WTC11 (cell line): Measurements from ENCODE around the gene B3GALT4.

Experiments
- CTCF ChIP-seq: fragments of 200-600 bp; IDR thresholded peaks from 2 replicates; pipeline ENCODE4 v1.8.0; 2022; ENCODE audit warnings: antibody characterized with exemption
- GABPB1 ChIP-seq: sonication (generic); formaldehyde crosslinking; IDR thresholded peaks from 2 replicates; pipeline ENCODE4 v1.8.1; 2023; ENCODE audit warnings: mild to moderate bottlenecking, missing genetic modification reagents
- HMGXB4 ChIP-seq: sonication (generic); formaldehyde crosslinking; IDR thresholded peaks from 2 replicates; pipeline ENCODE4 v1.8.1; 2023; ENCODE audit warnings: mild to moderate bottlenecking, moderate library complexity, missing genetic modification reagents
- MAX ChIP-seq: sonication (generic); formaldehyde crosslinking; IDR thresholded peaks from 2 replicates; pipeline ENCODE4 v1.8.0; 2022; ENCODE audit warnings: mild to moderate bottlenecking, missing genetic modification reagents
- NFATC4 ChIP-seq: fragments of 250-450 bp; sonication (Bioruptor Pico); IDR thresholded peaks from 2 replicates; pipeline ENCODE4 v1.9.0; 2021; ENCODE audit warnings: mild to moderate bottlenecking
- NFYB ChIP-seq: sonication (generic); formaldehyde crosslinking; conservative IDR thresholded peaks from 2 replicates; pipeline ENCODE4 v1.8.0; 2022; ENCODE audit warnings: low read depth, missing genetic modification reagents
- NR3C1 ChIP-seq: sonication (generic); formaldehyde crosslinking; conservative IDR thresholded peaks from 2 replicates; pipeline ENCODE4 v1.8.1; 2023; ENCODE audit warnings: low read depth, mild to moderate bottlenecking, missing genetic modification reagents
- TEAD1 ChIP-seq: sonication (generic); formaldehyde crosslinking; IDR thresholded peaks from 2 replicates; pipeline ENCODE4 v1.8.0; 2022; ENCODE audit warnings: mild to moderate bottlenecking, missing genetic modification reagents
- ZNF232 ChIP-seq: sonication (generic); formaldehyde crosslinking; IDR thresholded peaks from 2 replicates; pipeline ENCODE4 v1.8.0; 2022; ENCODE audit warnings: mild to moderate bottlenecking, missing genetic modification reagents
- ZNF317 ChIP-seq: sonication (generic); formaldehyde crosslinking; IDR thresholded peaks from 2 replicates; pipeline ENCODE4 v1.8.1; 2023; ENCODE audit warnings: low read depth, mild to moderate bottlenecking, moderate library complexity, missing genetic modification reagents, borderline replicate concordance
- ZNF416 ChIP-seq: fragments of 250-450 bp; sonication (Bioruptor Pico); IDR thresholded peaks from 2 replicates; pipeline ENCODE4 v1.9.0; 2021; ENCODE audit warnings: mild to moderate bottlenecking, inconsistent platforms

GRCh38 chr6:33304216-33304615 lies 27.3 kb downstream of the B3GALT4 start:
- TF ChIP-seq CTCF (no peak), ZNF232 (CRISPR knock-in tag) (no peak), TEAD1 (CRISPR knock-in tag) (no peak), ZNF416 (no peak), GABPB1 (no peak), HMGXB4 (CRISPR knock-in tag) (no peak), NFATC4 (no peak), NR3C1 (CRISPR knock-in tag) (no peak), MAX (CRISPR knock-in tag) (no peak), ZNF317 (CRISPR knock-in tag) (no peak), NFYB (CRISPR knock-in tag) (no peak)
